MM.1S (cell line): ENCODE results near the gene STAG3.
A peak's percentile ranks its signal among the peaks of the same experiment; 100 is the strongest.
"Not testable (repeated sequence)": the region's sequence is repeated elsewhere in the genome, so short reads cannot be mapped to it uniquely, and the experiment has no call there.

Experiments
- DNase-seq: peaks from one replicate; pipeline ENCODE4 v3.0.0-alpha.2; 2015
- H2AFZ ChIP-seq: fragments of 300-600 bp; sonication (generic); 2 replicates; pipeline ENCODE4 v1.6.0; 2016; ENCODE audit warnings: antibody characterized with exemption, low read length
- H3F3A ChIP-seq: fragments of 300-600 bp; sonication (generic); 2 replicates; pipeline ENCODE4 v1.6.1; 2016; ENCODE audit warnings: mild to moderate bottlenecking, antibody characterized with exemption, low read length, moderate library complexity, mixed read lengths; ENCODE audit not compliant: insufficient read depth
- H3K27ac ChIP-seq: fragments of 300-600 bp; sonication (generic); 2 replicates; pipeline ENCODE4 v1.5.1; 2016; ENCODE audit warnings: mild to moderate bottlenecking, low read length
- H3K27me3 ChIP-seq: fragments of 300-600 bp; sonication (generic); replicated peaks from 2 replicates; pipeline ENCODE4 v1.6.0; 2016; ENCODE audit warnings: low read length; ENCODE audit not compliant: insufficient read depth
- H3K36me3 ChIP-seq: fragments of 300-600 bp; sonication (generic); replicated peaks from 2 replicates; pipeline ENCODE4 v1.6.1; 2016; ENCODE audit warnings: mild to moderate bottlenecking, low read length, mixed read lengths; ENCODE audit not compliant: insufficient read depth
- H3K4me1 ChIP-seq: fragments of 300-600 bp; sonication (generic); 2 replicates; pipeline ENCODE4 v1.6.1; 2016; ENCODE audit warnings: low read length, mixed read lengths
- H3K4me2 ChIP-seq: fragments of 300-600 bp; sonication (generic); 2 replicates; pipeline ENCODE4 v1.6.0; 2016; ENCODE audit warnings: low read depth, low read length
- H3K4me3 ChIP-seq: fragments of 300-600 bp; sonication (generic); 2 replicates; pipeline ENCODE4 v1.5.1; 2016; ENCODE audit warnings: low read length, mixed read lengths
- H3K79me2 ChIP-seq: fragments of 300-600 bp; sonication (generic); 2 replicates; pipeline ENCODE4 v1.6.1; 2016; ENCODE audit warnings: mixed run types, low read length, mixed read lengths
- H3K9ac ChIP-seq: fragments of 300-600 bp; sonication (generic); 2 replicates; pipeline ENCODE4 v1.6.1; 2016; ENCODE audit warnings: low read length, mixed read lengths
- H3K9me2 ChIP-seq: fragments of 300-600 bp; sonication (generic); replicated peaks from 2 replicates; pipeline ENCODE4 v1.6.1; 2016; ENCODE audit warnings: mild to moderate bottlenecking, low read length, mixed read lengths; ENCODE audit not compliant: insufficient read depth
- H3K9me3 ChIP-seq: fragments of 300-600 bp; sonication (generic); replicated peaks from 2 replicates; pipeline ENCODE4 v1.6.1; 2016; ENCODE audit warnings: mild to moderate bottlenecking, low read length, mixed read lengths; ENCODE audit not compliant: insufficient read depth
- H4K20me1 ChIP-seq: fragments of 300-600 bp; sonication (generic); 2 replicates; pipeline ENCODE4 v1.6.1; 2016; ENCODE audit warnings: mild to moderate bottlenecking, low read length, moderate library complexity, mixed read lengths; ENCODE audit not compliant: insufficient read depth
- EZH2 ChIP-seq: fragments of 300-600 bp; sonication (generic); optimal IDR thresholded peaks from 2 replicates; pipeline ENCODE3; 2017; ENCODE audit warnings: low read depth, mild to moderate bottlenecking, antibody characterized with exemption, low read length, mixed read lengths
- EZH2phosphoT487 ChIP-seq: fragments of 300-600 bp; sonication (generic); IDR thresholded peaks from 2 replicates; pipeline ENCODE4 v1.6.1; 2018; ENCODE audit warnings: antibody characterized with exemption, low read length
- TF ChIP-seq, protein P1 (sequence below): fragments of 300-600 bp; sonication (generic); IDR thresholded peaks from 2 replicates; pipeline ENCODE4 v1.5.1; 2016; ENCODE audit warnings: antibody characterized with exemption, low read length, mixed read lengths

Gene STAG3, protein sequence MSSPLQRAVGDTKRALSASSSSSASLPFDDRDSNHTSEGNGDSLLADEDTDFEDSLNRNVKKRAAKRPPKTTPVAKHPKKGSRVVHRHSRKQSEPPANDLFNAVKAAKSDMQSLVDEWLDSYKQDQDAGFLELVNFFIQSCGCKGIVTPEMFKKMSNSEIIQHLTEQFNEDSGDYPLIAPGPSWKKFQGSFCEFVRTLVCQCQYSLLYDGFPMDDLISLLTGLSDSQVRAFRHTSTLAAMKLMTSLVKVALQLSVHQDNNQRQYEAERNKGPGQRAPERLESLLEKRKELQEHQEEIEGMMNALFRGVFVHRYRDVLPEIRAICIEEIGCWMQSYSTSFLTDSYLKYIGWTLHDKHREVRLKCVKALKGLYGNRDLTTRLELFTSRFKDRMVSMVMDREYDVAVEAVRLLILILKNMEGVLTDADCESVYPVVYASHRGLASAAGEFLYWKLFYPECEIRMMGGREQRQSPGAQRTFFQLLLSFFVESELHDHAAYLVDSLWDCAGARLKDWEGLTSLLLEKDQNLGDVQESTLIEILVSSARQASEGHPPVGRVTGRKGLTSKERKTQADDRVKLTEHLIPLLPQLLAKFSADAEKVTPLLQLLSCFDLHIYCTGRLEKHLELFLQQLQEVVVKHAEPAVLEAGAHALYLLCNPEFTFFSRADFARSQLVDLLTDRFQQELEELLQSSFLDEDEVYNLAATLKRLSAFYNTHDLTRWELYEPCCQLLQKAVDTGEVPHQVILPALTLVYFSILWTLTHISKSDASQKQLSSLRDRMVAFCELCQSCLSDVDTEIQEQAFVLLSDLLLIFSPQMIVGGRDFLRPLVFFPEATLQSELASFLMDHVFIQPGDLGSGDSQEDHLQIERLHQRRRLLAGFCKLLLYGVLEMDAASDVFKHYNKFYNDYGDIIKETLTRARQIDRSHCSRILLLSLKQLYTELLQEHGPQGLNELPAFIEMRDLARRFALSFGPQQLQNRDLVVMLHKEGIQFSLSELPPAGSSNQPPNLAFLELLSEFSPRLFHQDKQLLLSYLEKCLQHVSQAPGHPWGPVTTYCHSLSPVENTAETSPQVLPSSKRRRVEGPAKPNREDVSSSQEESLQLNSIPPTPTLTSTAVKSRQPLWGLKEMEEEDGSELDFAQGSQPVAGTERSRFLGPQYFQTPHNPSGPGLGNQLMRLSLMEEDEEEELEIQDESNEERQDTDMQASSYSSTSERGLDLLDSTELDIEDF

DNA sequence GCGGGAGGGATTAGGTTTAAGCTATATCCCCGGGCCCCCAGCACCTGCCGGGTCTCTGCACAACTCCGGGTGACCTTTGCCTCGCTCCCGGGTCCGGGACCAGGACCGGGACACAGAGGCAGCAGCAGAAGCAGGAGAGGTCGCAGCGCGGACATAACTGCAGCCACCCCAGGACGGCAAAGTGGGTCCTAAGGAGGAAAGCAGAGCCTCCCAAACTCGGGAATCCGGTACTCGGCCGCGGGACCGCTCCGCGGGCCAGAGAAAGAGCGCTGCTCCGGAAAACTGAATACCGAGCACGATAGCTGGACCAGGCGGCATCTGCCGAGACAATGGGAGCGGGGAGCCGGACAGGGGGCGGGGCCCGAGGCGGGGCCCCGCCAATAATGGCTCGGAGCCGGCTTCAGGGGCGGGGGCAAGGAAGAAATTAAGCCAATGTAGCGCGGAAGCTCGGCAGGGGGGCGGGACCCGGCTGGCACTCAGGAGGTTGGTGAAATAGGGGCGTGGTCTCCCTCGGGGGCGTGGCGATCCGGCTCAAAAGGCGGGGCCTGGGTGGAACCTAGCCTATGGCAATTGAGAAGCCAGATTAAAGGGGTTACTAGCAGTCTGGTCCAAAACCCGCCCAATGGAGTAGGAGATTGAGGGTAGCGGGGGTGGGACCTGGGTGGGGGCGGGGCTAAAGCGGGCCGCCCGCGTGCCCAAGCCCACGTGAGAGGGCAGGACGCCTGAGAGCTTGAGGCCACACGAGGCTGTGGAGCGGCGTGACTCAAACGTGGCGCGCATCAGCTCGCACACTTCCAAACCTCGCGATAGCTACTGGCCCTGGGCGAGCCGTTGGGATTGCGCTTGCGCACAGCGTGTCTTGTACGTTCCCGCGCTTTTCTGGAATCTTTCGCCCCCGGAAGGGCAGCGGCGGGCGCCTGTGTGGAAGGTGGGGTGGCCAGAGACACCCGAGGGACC, at the start of gene STAG3, which contains the start of gene GPC2:
STAG3 (plus strand) TSS at position 874 of the 957 bp plus-strand sequence. CDS start 2,639 bp downstream, outside the sequence.
GPC2 (minus strand) TSS at position 337 of the 957 bp plus-strand sequence; CDS start at position 155, 182 bp downstream.
- TF ChIP-seq, protein P1, sequence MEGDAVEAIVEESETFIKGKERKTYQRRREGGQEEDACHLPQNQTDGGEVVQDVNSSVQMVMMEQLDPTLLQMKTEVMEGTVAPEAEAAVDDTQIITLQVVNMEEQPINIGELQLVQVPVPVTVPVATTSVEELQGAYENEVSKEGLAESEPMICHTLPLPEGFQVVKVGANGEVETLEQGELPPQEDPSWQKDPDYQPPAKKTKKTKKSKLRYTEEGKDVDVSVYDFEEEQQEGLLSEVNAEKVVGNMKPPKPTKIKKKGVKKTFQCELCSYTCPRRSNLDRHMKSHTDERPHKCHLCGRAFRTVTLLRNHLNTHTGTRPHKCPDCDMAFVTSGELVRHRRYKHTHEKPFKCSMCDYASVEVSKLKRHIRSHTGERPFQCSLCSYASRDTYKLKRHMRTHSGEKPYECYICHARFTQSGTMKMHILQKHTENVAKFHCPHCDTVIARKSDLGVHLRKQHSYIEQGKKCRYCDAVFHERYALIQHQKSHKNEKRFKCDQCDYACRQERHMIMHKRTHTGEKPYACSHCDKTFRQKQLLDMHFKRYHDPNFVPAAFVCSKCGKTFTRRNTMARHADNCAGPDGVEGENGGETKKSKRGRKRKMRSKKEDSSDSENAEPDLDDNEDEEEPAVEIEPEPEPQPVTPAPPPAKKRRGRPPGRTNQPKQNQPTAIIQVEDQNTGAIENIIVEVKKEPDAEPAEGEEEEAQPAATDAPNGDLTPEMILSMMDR: no peak
- TF ChIP-seq EZH2 (no peak), EZH2phosphoT487 (no peak)
- H3K4me2 ChIP-seq: peak within 1 kb of the TSS; percentile 98
- H3K79me2 ChIP-seq: no peaks in the 10 kb centered on the region
- no peaks in the 10 kb centered on the region for H4K20me1 ChIP-seq
- no peaks in the 10 kb centered on the region for H3F3A ChIP-seq
- H3K9me3 ChIP-seq: no peaks in the 10 kb centered on the region
- peak; percentile 96 for DNase-seq
- H3K4me1 ChIP-seq: peaks cover 5% of the 10 kb centered on the region; the same call in 1 of the 2 replicates
- peak within 1 kb of the TSS; percentile 65 for H3K4me3 ChIP-seq
- peaks cover 76% of the 10 kb centered on the region for H3K27me3 ChIP-seq
- no peaks in the 10 kb centered on the region for H3K36me3 ChIP-seq
- no peak within 1 kb of the TSS for H3K27ac ChIP-seq
- no peak within 1 kb of the TSS for H3K9ac ChIP-seq
- no peaks in the 10 kb centered on the region for H3K9me2 ChIP-seq
- H2AFZ ChIP-seq: peak within 1 kb of the TSS; percentile 97

DNA sequence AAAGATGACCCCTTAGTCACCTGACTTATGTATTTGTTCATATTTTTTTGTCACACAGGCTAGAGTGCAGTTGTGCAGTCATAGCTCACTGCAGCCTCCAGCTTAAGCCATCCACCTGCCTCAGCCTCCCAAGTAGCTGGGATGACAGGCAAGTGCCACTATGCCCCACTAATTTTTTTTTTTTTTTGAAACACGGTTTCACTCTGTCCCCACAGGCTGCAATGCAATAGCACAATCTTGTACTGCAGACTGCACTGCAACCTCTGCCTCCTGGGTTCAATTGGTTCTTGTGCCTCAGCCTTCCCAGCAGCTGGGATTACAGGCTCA, 49.1 kb upstream of the STAG3 start:
- Histone ChIP-seq H3K9me2 (no peaks in the 10 kb centered on the region), H3K36me3 (no peaks in the 10 kb centered on the region), H3F3A (peaks cover 20% of the 10 kb centered on the region), H3K4me2 (no peak overlapping the region), H3K4me1 (peaks cover 15% of the 10 kb centered on the region), H3K27ac (no peak overlapping the region), H3K4me3 (no peak overlapping the region), H3K27me3 (no peaks in the 10 kb centered on the region), H3K9me3 (no peaks in the 10 kb centered on the region), H4K20me1 (no peaks in the 10 kb centered on the region), H2AFZ (no peak overlapping the region), H3K79me2 (peaks cover 7% of the 10 kb centered on the region; the same call in 1 of the 2 replicates), H3K9ac (no peak overlapping the region)
- no peak for DNase-seq
- no peak for TF ChIP-seq EZH2
- TF ChIP-seq EZH2phosphoT487: no peak
- TF ChIP-seq, protein P1: no peak

DNA sequence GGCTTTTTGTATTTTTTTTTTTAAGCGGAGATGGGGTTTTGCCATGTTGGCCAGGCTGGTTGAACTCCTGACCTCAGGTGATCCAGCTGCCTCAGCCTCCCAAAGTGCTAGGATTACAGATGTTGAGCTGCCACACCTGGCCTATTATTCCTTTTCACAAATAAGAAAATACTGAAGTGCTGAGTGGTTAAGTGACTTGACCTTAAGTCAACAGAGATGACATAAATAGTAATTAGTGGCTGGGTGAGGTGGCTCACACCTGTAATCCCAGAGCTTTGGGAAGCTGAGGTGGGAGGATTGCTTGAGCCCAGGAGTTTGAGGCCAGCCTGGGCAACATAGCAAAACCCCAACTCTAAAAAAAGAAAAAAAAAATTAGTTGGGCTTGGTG, 47.5 kb upstream of the STAG3 start:
- Histone ChIP-seq H3K4me1 (peaks cover 15% of the 10 kb centered on the region), H3F3A (peaks cover 20% of the 10 kb centered on the region)
- DNase-seq, H3K4me2 ChIP-seq, H3K9ac ChIP-seq, H3K27ac ChIP-seq, H3K9me2 ChIP-seq, H3K79me2 ChIP-seq, H3K27me3 ChIP-seq, H4K20me1 ChIP-seq, H2AFZ ChIP-seq, H3K4me3 ChIP-seq, H3K9me3 ChIP-seq, H3K36me3 ChIP-seq: not testable (repeated sequence)
